ENCODE measurements around the gene CDH4.

CDH4 gene

GRCh38 chr20:61660559-61660958, 408.5 kb downstream of the CDH4 start:
- H3K4me3 ChIP-seq (ENCODE audit: low read length): no peak overlapping the region
- DNase-seq (ENCODE audit: low read depth): no peak
- TF ChIP-seq, protein P1, sequence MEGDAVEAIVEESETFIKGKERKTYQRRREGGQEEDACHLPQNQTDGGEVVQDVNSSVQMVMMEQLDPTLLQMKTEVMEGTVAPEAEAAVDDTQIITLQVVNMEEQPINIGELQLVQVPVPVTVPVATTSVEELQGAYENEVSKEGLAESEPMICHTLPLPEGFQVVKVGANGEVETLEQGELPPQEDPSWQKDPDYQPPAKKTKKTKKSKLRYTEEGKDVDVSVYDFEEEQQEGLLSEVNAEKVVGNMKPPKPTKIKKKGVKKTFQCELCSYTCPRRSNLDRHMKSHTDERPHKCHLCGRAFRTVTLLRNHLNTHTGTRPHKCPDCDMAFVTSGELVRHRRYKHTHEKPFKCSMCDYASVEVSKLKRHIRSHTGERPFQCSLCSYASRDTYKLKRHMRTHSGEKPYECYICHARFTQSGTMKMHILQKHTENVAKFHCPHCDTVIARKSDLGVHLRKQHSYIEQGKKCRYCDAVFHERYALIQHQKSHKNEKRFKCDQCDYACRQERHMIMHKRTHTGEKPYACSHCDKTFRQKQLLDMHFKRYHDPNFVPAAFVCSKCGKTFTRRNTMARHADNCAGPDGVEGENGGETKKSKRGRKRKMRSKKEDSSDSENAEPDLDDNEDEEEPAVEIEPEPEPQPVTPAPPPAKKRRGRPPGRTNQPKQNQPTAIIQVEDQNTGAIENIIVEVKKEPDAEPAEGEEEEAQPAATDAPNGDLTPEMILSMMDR (conservative IDR thresholded peaks at IDR 0.05; ENCODE audit: low read depth, low read length): no peak

- TF ChIP-seq, protein P1 (conservative IDR thresholded peaks at IDR 0.05; ENCODE audit: low read depth, low read length): no peak
- DNase-seq (ENCODE audit: low read depth): no peak
Measured at GRCh38 chr20:61661025-61661424, 409.0 kb downstream of the CDH4 start.

GRCh38 chr20:61661583-61661982, 409.5 kb downstream of the CDH4 start:
- DNase-seq (ENCODE audit: low read depth): no peak
- no peak overlapping the region for H3K4me3 ChIP-seq (ENCODE audit: low read length)
- TF ChIP-seq, protein P1 (conservative IDR thresholded peaks at IDR 0.05; ENCODE audit: low read depth, low read length): no peak

More at GRCh38 chr20:61661025-61661424, 409.0 kb downstream of the CDH4 start:
- no peak overlapping the region for H3K4me3 ChIP-seq (ENCODE audit: low read length)

- H3K4me3 ChIP-seq (ENCODE audit: low read length): no peak overlapping the region
- TF ChIP-seq, protein P1 (conservative IDR thresholded peaks at IDR 0.05; ENCODE audit: low read depth, low read length): no peak
- DNase-seq (ENCODE audit: low read depth): no peak
Measured at GRCh38 chr20:61662226-61662967, 410.3 kb downstream of the CDH4 start.

- TF ChIP-seq, protein P1 (conservative IDR thresholded peaks at IDR 0.05; ENCODE audit: low read depth, low read length): no peak
- no peak for DNase-seq (ENCODE audit: low read depth)
Measured at GRCh38 chr20:61662968-61663331, 410.9 kb downstream of the CDH4 start.

GRCh38 chr20:61663521-61664425, 411.7 kb downstream of the CDH4 start:
- TF ChIP-seq, protein P1 (conservative IDR thresholded peaks at IDR 0.05; ENCODE audit: low read depth, low read length): no peak
- no peak overlapping the region for H3K4me3 ChIP-seq (ENCODE audit: low read length)
- no peak for DNase-seq (ENCODE audit: low read depth)

More at GRCh38 chr20:61662968-61663331, 410.9 kb downstream of the CDH4 start:
- H3K4me3 ChIP-seq (ENCODE audit: low read length): no peak overlapping the region
